HFF-Myc (cell line): ENCODE results near the gene SPAG16.

Experiments used
- DNase-seq: peaks from one replicate; pipeline ENCODE4 v3.0.0-alpha.2; 2011; ENCODE audit warnings: low read depth; ENCODE audit errors: extremely low read depth
- H3K4me3 ChIP-seq: replicated peaks from 2 replicates; pipeline ENCODE4 v1.5.1; 2011; ENCODE audit warnings: low read depth, mild to moderate bottlenecking, control low read depth, low read length
- TF ChIP-seq, protein P1 (sequence below): IDR thresholded peaks from 2 replicates; pipeline ENCODE4 v1.5.1; 2012; ENCODE audit warnings: mild to moderate bottlenecking, low read depth, low read length, control low read depth; ENCODE audit errors: missing control alignments

The SPAG16 gene

DNA sequence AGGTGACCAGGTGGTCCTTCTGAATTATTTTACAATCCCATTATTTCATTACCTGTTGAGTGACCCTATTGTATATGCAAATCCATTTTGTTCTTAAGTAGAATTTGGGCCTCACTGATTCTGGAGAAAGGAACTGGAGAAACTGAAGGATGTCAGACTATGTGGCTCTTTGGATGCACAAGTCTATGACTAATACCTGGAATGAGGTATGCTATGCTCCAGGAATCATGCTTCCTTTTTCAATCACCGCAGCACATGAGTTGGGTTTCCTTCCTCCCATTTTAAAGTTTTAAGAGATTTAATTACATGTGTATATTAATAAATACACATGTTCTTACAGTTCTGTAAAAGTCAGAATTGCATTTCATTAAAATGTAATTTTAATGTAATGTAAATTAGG is 872.7 kb downstream of the SPAG16 start:
- H3K4me3 ChIP-seq, result no peak overlapping the region
- TF ChIP-seq, protein P1, sequence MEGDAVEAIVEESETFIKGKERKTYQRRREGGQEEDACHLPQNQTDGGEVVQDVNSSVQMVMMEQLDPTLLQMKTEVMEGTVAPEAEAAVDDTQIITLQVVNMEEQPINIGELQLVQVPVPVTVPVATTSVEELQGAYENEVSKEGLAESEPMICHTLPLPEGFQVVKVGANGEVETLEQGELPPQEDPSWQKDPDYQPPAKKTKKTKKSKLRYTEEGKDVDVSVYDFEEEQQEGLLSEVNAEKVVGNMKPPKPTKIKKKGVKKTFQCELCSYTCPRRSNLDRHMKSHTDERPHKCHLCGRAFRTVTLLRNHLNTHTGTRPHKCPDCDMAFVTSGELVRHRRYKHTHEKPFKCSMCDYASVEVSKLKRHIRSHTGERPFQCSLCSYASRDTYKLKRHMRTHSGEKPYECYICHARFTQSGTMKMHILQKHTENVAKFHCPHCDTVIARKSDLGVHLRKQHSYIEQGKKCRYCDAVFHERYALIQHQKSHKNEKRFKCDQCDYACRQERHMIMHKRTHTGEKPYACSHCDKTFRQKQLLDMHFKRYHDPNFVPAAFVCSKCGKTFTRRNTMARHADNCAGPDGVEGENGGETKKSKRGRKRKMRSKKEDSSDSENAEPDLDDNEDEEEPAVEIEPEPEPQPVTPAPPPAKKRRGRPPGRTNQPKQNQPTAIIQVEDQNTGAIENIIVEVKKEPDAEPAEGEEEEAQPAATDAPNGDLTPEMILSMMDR, result no peak
- DNase-seq, result no peak

DNA sequence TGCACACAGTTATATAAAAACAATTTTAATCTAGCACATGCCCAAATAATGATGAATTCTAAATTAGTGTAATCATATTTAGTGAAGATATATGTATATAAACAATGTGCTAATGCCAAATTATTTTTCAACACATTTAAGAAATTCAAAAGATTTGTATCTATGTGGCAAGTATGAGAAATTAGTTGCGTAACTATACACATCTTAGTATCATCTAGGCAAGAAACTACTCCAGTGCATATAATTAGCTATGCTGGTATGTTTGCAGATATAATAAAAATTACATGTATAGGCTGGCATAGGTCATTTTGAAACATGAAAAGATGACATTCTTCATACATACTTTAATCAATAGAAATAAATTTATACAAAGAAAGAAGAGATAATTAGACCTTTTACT is 874.6 kb downstream of the SPAG16 start:
- TF ChIP-seq, protein P1, result no peak
- no peak for DNase-seq
- no peak overlapping the region for H3K4me3 ChIP-seq

DNA sequence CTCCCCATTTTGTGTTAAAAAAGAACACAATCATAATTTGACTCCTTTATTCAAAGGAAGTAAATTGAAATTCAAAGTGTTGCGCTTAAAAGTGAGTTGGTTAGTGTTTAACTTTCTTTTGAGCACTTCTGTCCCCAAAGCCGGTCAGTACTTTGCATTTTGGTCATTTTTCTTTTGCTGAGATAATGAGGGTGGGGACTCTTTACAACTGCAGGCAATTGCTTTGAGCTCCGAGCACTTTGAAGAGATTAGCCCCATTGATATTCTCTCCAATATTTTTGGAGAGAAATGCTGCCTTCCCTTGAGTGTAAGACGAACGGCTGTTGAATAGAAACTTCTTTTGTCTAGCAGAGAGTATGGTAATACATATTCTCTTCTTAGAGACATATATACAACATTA is 885.0 kb downstream of the SPAG16 start:
- TF ChIP-seq, protein P1, result no peak
- no peak for DNase-seq
- no peak overlapping the region for H3K4me3 ChIP-seq

DNA sequence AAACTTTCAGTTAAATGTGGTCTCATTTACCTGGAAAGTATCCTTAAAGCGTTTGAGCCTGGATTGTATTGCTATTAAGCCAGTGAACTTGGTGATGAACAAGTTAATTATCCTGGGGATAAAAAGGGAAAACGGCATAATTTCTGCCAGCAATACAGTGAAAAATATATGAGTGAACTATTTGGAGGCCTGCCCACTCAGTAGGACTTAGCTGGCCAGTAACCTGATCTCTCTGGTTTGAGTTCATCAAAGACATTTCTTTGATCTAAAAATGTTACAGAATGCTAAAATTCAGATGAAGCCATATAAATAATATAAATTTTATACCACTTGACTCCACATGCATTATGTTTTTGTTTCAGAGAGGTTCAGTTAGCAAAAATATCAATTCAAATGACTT is 885.5 kb downstream of the SPAG16 start:
- TF ChIP-seq, protein P1, result no peak
- peak; percentile 4 for DNase-seq
- no peak overlapping the region for H3K4me3 ChIP-seq

DNA sequence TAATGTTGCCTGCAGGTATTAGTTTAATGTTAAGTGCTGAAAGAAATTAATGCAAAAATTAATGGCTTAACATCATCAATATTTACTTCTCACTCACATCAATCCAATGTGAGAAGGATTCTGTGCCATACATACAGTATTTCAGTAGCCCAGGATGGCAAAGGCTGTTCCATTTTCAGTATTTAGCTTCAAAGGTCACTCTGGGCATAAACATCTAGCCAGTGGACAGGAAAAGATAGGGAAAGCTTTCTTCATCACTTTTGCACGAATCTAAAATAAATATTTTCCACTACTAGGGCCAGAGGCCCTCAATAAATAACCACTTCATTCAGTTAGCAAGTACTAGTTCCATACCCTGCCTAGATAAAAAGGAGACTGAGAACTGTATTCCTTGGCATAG is 890.3 kb downstream of the SPAG16 start:
- H3K4me3 ChIP-seq, result no peak overlapping the region
- no peak for DNase-seq
- TF ChIP-seq, protein P1, result no peak

DNA sequence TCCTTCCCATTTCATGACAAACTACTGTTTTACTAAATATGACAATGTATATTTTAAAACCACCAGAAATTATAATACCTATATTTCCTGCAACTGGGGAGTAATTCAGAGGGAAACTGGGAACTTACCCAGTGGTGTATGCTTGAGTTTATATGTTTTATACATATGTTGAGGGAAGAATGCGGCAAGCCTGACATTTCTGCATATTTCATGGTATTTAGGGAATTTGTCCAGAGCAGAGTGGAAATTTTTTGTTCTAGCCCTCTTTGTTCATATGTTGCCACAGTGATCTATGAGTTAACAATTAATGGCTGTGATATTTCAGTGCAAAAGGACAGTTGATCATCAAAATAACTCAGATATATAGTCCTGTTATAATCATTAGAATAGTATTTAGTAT is 895.8 kb downstream of the SPAG16 start:
- TF ChIP-seq, protein P1, result no peak
- no peak for DNase-seq
- no peak overlapping the region for H3K4me3 ChIP-seq

DNA sequence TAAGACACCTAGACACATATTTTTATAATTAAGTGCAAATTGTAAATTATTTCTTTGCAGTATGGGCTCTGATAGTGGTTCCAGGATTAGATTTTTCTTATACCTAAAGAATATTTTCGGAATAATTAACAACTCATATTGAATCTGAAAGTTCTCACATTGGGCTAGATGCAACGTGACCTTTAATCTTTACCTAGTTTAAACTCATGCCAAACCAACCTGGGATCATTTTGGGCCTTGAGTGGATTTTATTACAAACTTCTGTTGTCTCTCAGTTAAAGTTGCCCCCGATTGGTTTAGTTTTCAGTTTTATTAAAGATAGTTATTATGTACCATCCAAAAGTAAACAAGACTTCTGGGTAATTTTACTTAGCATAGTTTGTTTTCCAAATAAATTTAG is 896.4 kb downstream of the SPAG16 start:
- H3K4me3 ChIP-seq, result no peak overlapping the region
- DNase-seq, result no peak
- TF ChIP-seq, protein P1, result no peak
